Measurements from ENCODE around the gene TGFBR3. TPM values are rescaled to one million over a fixed set of nuclear protein-coding genes. Genes with fewer than 3 reads are reported as not detected.
A peak's percentile ranks its signal among the peaks of the same experiment; 100 is the strongest.

TGFBR3 gene
- total and polyA plus RNA-seq, 2 of the 13 experiments (the other 11 are each of a cell fraction or from before 2014, with no cell fraction given), result 76.5 to 195 TPM

- TF ChIP-seq ZNF142 (CRISPR knock-in tag; IDR thresholded peaks at IDR 0.05) (no peak), TOE1 (CRISPR knock-in tag; IDR thresholded peaks at IDR 0.05) (no peak), HNRNPUL1 (IDR thresholded peaks at IDR 0.05; ENCODE audit: low read depth, low read length) (no peak), ZNF773 (CRISPR knock-in tag; IDR thresholded peaks at IDR 0.05; ENCODE audit: borderline replicate concordance) (no peak), ZNF225 (CRISPR knock-in tag; IDR thresholded peaks at IDR 0.05) (no peak), YY1 (IDR thresholded peaks at IDR 0.05; ENCODE audit: insufficient read depth, insufficient replicate concordance, low read depth, low read length) (no peak), ARID2 (CRISPR knock-in tag; IDR thresholded peaks at IDR 0.05; ENCODE audit: borderline replicate concordance) (no peak), AGO2 (optimal IDR thresholded peaks at IDR 0.05; ENCODE audit: low read depth, low read length) (no peak), POLR2AphosphoS2 (IDR thresholded peaks at IDR 0.05; ENCODE audit: low read depth, low read length) (no peak), SNRNP70 (IDR thresholded peaks at IDR 0.05; ENCODE audit: low read depth, low read length) (no peak), NR2C2 (CRISPR knock-in tag; IDR thresholded peaks at IDR 0.05; ENCODE audit: borderline replicate concordance) (no peak), ZNF580 (CRISPR knock-in tag; IDR thresholded peaks at IDR 0.05; ENCODE audit: borderline replicate concordance, low read depth) (no peak), NONO (IDR thresholded peaks at IDR 0.05) (no peak), NONO (CRISPR knock-in tag; conservative IDR thresholded peaks at IDR 0.05) (no peak), ZNF589 (CRISPR knock-in tag; conservative IDR thresholded peaks at IDR 0.05) (no peak), SP5 (CRISPR knock-in tag; IDR thresholded peaks at IDR 0.05; ENCODE audit: borderline replicate concordance, low read depth) (peak; percentile 27; the same call in 1 of the 2 replicates), ZNF10 (CRISPR knock-in tag; IDR thresholded peaks at IDR 0.05; ENCODE audit: borderline replicate concordance, low read depth) (no peak), ZNF33B (CRISPR knock-in tag; IDR thresholded peaks at IDR 0.05) (no peak), ZNF253 (CRISPR knock-in tag; IDR thresholded peaks at IDR 0.05; ENCODE audit: borderline replicate concordance) (no peak)
- TF ChIP-seq, protein P1, sequence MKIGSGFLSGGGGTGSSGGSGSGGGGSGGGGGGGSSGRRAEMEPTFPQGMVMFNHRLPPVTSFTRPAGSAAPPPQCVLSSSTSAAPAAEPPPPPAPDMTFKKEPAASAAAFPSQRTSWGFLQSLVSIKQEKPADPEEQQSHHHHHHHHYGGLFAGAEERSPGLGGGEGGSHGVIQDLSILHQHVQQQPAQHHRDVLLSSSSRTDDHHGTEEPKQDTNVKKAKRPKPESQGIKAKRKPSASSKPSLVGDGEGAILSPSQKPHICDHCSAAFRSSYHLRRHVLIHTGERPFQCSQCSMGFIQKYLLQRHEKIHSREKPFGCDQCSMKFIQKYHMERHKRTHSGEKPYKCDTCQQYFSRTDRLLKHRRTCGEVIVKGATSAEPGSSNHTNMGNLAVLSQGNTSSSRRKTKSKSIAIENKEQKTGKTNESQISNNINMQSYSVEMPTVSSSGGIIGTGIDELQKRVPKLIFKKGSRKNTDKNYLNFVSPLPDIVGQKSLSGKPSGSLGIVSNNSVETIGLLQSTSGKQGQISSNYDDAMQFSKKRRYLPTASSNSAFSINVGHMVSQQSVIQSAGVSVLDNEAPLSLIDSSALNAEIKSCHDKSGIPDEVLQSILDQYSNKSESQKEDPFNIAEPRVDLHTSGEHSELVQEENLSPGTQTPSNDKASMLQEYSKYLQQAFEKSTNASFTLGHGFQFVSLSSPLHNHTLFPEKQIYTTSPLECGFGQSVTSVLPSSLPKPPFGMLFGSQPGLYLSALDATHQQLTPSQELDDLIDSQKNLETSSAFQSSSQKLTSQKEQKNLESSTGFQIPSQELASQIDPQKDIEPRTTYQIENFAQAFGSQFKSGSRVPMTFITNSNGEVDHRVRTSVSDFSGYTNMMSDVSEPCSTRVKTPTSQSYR (CRISPR knock-in tag; IDR thresholded peaks at IDR 0.05; ENCODE audit: borderline replicate concordance), result peak; percentile 8; the same call in 1 of the 2 replicates
These were observed 140.9 kb downstream of the TGFBR3 start (continued) for GRCh38 chr1:91744953-91745639.
